CD14-positive monocyte (primary cell): ENCODE results near the gene FRMPD4. TPM values are rescaled to one million over a fixed set of nuclear protein-coding genes. Genes with fewer than 3 reads are reported as not detected.

Experiments
- DNase-seq, 3 donors: peaks; one replicate each; pipeline ENCODE4 v3.0.0-alpha.2; 2011 to 2022
- H2AFZ ChIP-seq: 2 replicates; pipeline ENCODE4 v1.6.0; 2012; ENCODE audit warnings: mild to moderate bottlenecking, low read depth, low read length, inconsistent platforms; ENCODE audit not compliant: insufficient read depth, poor library complexity, severe bottlenecking
- H3K27ac ChIP-seq, 2 donors: 1 replicate in 1 of 2; 2 replicates in 1 of 2; pipeline ENCODE4 v1.5.1; 2012 to 2013; ENCODE audit warnings: low read length in 2 of 2, control low read depth in 1 of 2, inconsistent platforms in 1 of 2, low read depth in 1 of 2, mild to moderate bottlenecking in 1 of 2
- H3K27me3 ChIP-seq, 2 donors: one replicate each; pipeline versions ENCODE4 v1.6.0 to v1.6.1; 2011 to 2013; ENCODE audit warnings: low read length in 2 of 2; ENCODE audit not compliant: control insufficient read depth in 2 of 2, insufficient read depth in 2 of 2
- H3K36me3 ChIP-seq, 2 donors: replicated peaks in 1 of 2; 1 replicate in 1 of 2; 2 replicates in 1 of 2; pipeline versions ENCODE4 v1.5.1 to v1.6.1; 2012 to 2013; ENCODE audit warnings: low read length in 2 of 2, control low read depth in 1 of 2, inconsistent platforms in 1 of 2, mild to moderate bottlenecking in 1 of 2; ENCODE audit not compliant: insufficient read depth in 2 of 2, control insufficient read depth in 1 of 2
- H3K4me1 ChIP-seq, 2 donors: 1 replicate in 1 of 2; 2 replicates in 1 of 2; pipeline versions ENCODE4 v1.5.1 to v1.6.1; 2012 to 2013; ENCODE audit warnings: low read length in 2 of 2, control low read depth in 1 of 2, inconsistent platforms in 1 of 2, mild to moderate bottlenecking in 1 of 2, moderate library complexity in 1 of 2; ENCODE audit not compliant: insufficient read depth in 2 of 2, control insufficient read depth in 1 of 2
- H3K4me2 ChIP-seq: replicated peaks from 2 replicates; pipeline ENCODE3; 2012; ENCODE audit warnings: low read length, moderate library complexity, mild to moderate bottlenecking; ENCODE audit not compliant: poor library complexity, severe bottlenecking; ENCODE audit errors: extremely low read depth
- H3K4me3 ChIP-seq, 3 experiments: fragments of 200-600 bp in 1 of 3; sonication (generic) in 1 of 3; replicated peaks in 1 of 3; 1 replicate in 2 of 3; 2 replicates in 1 of 3; pipeline ENCODE4 v1.5.1; 2011 to 2013; ENCODE audit warnings: low read length in 3 of 3, mild to moderate bottlenecking in 3 of 3, control low read depth in 2 of 3, low read depth in 2 of 3, inconsistent platforms in 1 of 3, moderate library complexity in 1 of 3
- H3K79me2 ChIP-seq: 2 replicates; pipeline ENCODE4 v1.6.0; 2012; ENCODE audit warnings: mild to moderate bottlenecking, control low read depth, inconsistent platforms, low read length, moderate library complexity; ENCODE audit not compliant: insufficient read depth
- H3K9ac ChIP-seq: 2 replicates; pipeline ENCODE4 v1.6.0; 2017; ENCODE audit warnings: low read length, mild to moderate bottlenecking; ENCODE audit not compliant: insufficient read depth, poor library complexity, severe bottlenecking
- H3K9me3 ChIP-seq, 2 donors: replicated peaks in 1 of 2; 1 replicate in 1 of 2; 2 replicates in 1 of 2; pipeline versions ENCODE4 v1.5.1 to v1.6.1; 2012 to 2013; ENCODE audit warnings: low read length in 2 of 2, control low read depth in 1 of 2; ENCODE audit not compliant: control insufficient read depth in 1 of 2, insufficient read depth in 1 of 2
- H4K20me1 ChIP-seq: 2 replicates; pipeline ENCODE4 v1.6.0; 2012; ENCODE audit warnings: mild to moderate bottlenecking, low read length, control low read depth, moderate library complexity; ENCODE audit not compliant: insufficient read depth
- H3K27ac Mint-ChIP-seq, 7 donors: one replicate each; pipeline ENCODE4 v1.8.0; 2020; ENCODE audit warnings: mild to moderate bottlenecking in 7 of 7, mixed read lengths in 7 of 7, moderate library complexity in 6 of 7, inconsistent platforms in 2 of 7
- H3K27me3 Mint-ChIP-seq, 3 donors: one replicate each; pipeline ENCODE4 v1.8.0; 2021 to 2022; ENCODE audit warnings: low read depth in 3 of 3, mild to moderate bottlenecking in 3 of 3, mixed read lengths in 3 of 3, moderate library complexity in 3 of 3, inconsistent platforms in 1 of 3
- H3K36me3 Mint-ChIP-seq, 2 donors: one replicate each; pipeline ENCODE4 v1.8.0; 2020; ENCODE audit warnings: mixed read lengths in 2 of 2, inconsistent platforms in 1 of 2, mild to moderate bottlenecking in 1 of 2
- H3K4me1 Mint-ChIP-seq: one replicate; pipeline ENCODE4 v1.8.0; 2020; ENCODE audit warnings: mild to moderate bottlenecking, mixed read lengths
- H3K4me3 Mint-ChIP-seq, 2 donors: one replicate each; pipeline ENCODE4 v1.8.0; 2020; ENCODE audit warnings: mild to moderate bottlenecking in 2 of 2, mixed read lengths in 2 of 2, moderate library complexity in 1 of 2
- H3K9me3 Mint-ChIP-seq, 7 donors: one replicate each; pipeline ENCODE4 v1.8.0; 2020 to 2022; ENCODE audit warnings: mixed read lengths in 7 of 7, mild to moderate bottlenecking in 6 of 7, moderate library complexity in 6 of 7, inconsistent platforms in 2 of 7
- WGBS: methylation state at CpG from one replicate; pipeline ENCODE4 v1.1.5; 2013; ENCODE audit warnings: missing lambda C conversion rate; ENCODE audit not compliant: insufficient coverage; 5-methylcytosine and 5-hydroxymethylcytosine counted together
- intact Hi-C, 2 donors: fragments of 100-400 bp; cut with micrococcal nuclease; formaldehyde crosslinking; loops; one replicate each; pipeline versions ENCODE4 v1.15.0 to v1.15.1; 2023
- polyA plus RNA-seq, 3 donors: library from polyadenylated mRNA; depleted of rRNA in 1 of 3; unstranded in 2 of 3; stranded (reverse) in 1 of 3; fragments of 300-500 nt in 2 of 3; fragments of >200 nt in 1 of 3; fragmentation: Illumina TruSeq in 2 of 3; gene quantifications; 1 replicate in 2 of 3; 2 replicates in 1 of 3; pipeline ENCODE4 v1.2.3, GENCODE V29; 2012 to 2021
- TF ChIP-seq, protein P1 (sequence below): fragments of 200-600 bp; IDR thresholded peaks from one replicate; pipeline ENCODE4 v1.8.0; 2022; ENCODE audit warnings: antibody characterized with exemption, mild to moderate bottlenecking

FRMPD4 gene
- polyA plus RNA-seq, 3 donors: not detected

DNA sequence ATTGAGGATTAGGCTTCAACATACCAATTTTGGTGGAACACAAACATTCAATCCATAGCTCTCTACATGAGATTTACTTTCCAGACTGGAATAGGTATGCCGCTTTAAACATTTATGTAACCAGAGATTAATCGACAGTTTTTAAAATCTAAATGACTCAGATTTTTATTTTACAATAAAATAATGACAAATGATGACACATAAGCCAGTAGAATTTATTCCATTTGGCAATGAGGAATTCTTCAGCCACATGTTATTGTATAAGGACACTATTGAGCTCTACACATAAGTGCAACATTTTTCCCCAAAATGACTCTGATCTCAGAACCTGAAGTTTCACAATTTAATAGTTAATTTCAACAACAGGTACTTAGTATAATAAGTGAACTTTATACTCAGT, 425.9 kb downstream of the FRMPD4 start:
- H3K36me3 ChIP-seq: no peaks in the 10 kb centered on the region
- no peaks in the 10 kb centered on the region for H4K20me1 ChIP-seq
- no peak overlapping the region for H3K4me3 Mint-ChIP-seq
- no peak overlapping the region for H3K4me2 ChIP-seq
- no peak overlapping the region for H3K9ac ChIP-seq
- H3K27me3 ChIP-seq: peaks cover 0 to 4% of the 10 kb centered on the region in 2 donors
- H2AFZ ChIP-seq: no peak overlapping the region
- H3K79me2 ChIP-seq: no peaks in the 10 kb centered on the region
- no peak overlapping the region for H3K4me3 ChIP-seq
- H3K27ac Mint-ChIP-seq: no peak overlapping the region
- no peaks in the 10 kb centered on the region for H3K4me1 Mint-ChIP-seq
- TF ChIP-seq, protein P1, sequence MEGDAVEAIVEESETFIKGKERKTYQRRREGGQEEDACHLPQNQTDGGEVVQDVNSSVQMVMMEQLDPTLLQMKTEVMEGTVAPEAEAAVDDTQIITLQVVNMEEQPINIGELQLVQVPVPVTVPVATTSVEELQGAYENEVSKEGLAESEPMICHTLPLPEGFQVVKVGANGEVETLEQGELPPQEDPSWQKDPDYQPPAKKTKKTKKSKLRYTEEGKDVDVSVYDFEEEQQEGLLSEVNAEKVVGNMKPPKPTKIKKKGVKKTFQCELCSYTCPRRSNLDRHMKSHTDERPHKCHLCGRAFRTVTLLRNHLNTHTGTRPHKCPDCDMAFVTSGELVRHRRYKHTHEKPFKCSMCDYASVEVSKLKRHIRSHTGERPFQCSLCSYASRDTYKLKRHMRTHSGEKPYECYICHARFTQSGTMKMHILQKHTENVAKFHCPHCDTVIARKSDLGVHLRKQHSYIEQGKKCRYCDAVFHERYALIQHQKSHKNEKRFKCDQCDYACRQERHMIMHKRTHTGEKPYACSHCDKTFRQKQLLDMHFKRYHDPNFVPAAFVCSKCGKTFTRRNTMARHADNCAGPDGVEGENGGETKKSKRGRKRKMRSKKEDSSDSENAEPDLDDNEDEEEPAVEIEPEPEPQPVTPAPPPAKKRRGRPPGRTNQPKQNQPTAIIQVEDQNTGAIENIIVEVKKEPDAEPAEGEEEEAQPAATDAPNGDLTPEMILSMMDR: no peak
- no peaks in the 10 kb centered on the region for H3K9me3 ChIP-seq
- WGBS: no CpG with 5 or more reads among the region's 2 CpGs
- DNase-seq: no peak
- no peaks in the 10 kb centered on the region for H3K4me1 ChIP-seq
- intact Hi-C loops: no loop called here
- H3K27ac ChIP-seq: no peak overlapping the region
- H3K27me3 Mint-ChIP-seq: peaks cover 0 to 5% (median 3%) of the 10 kb centered on the region in 3 donors
- H3K36me3 Mint-ChIP-seq: no peaks in the 10 kb centered on the region
- H3K9me3 Mint-ChIP-seq: no peaks in the 10 kb centered on the region

DNA sequence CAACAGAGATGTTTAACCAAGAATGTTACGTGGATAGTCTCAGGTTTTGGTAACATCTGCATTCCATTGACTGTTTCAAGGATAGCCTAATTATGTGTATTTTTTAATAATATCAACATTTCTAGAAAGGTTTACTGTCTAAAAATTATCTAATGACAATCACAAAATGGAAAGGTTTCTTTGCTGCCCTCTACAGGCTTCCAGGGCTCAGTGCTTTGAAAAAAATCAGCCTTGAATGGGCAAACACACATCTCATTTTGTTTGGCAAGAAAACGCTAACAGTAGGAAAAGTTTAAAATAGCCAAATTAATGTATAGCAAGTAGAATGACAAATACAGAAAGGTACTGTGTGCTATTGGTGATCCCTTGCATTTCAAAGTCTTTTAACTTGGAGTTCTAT, 429.6 kb downstream of the FRMPD4 start:
- Histone ChIP-seq H3K9me3 (no peaks in the 10 kb centered on the region), H3K4me1 (no peaks in the 10 kb centered on the region), H3K4me3 (no peak overlapping the region), H3K36me3 (no peaks in the 10 kb centered on the region), H3K27ac (no peak overlapping the region), H4K20me1 (no peaks in the 10 kb centered on the region), H3K9ac (no peak overlapping the region), H3K4me2 (no peak overlapping the region), H2AFZ (no peak overlapping the region), H3K79me2 (no peaks in the 10 kb centered on the region), H3K27me3 (peaks cover 0 to 6% of the 10 kb centered on the region in 2 donors)
- Mint-ChIP-seq H3K4me1 (no peaks in the 10 kb centered on the region), H3K27me3 (peaks cover 0 to 9% (median 5%) of the 10 kb centered on the region in 3 donors), H3K36me3 (no peaks in the 10 kb centered on the region), H3K4me3 (no peak overlapping the region), H3K9me3 (no peaks in the 10 kb centered on the region), H3K27ac (no peak overlapping the region)
- DNase-seq: no peak
- TF ChIP-seq, protein P1: peak; percentile 45
- intact Hi-C loops: no loop called here
- WGBS: no CpG with 5 or more reads among the region's 2 CpGs
